ENCODE results near the gene LIPH. TPM values are rescaled to one million over a fixed set of nuclear protein-coding genes. Genes with fewer than 3 reads are reported as not detected.
A peak's percentile ranks its signal among the peaks of the same experiment; 100 is the strongest.

Gene LIPH
- total RNA-seq, 2 donors from 2014 or later: 0.41 to 0.47 TPM

- no peak for DNase-seq (ENCODE audit: low spot score)
- no peak for TF ChIP-seq CTCF (IDR thresholded peaks at IDR 0.05)
These were observed 3.5 kb upstream of the LIPH start for GRCh38 chr3:185555860-185556347.

GRCh38 chr3:185555101-185555501, 2.7 kb upstream of the LIPH start:
- Histone ChIP-seq H3K9me3 (no peaks in the 10 kb centered on the region), H3K27me3 (no peaks in the 10 kb centered on the region), H3K36me3 (no peaks in the 10 kb centered on the region), H3K4me1 (no peaks in the 10 kb centered on the region), H3K4me3 (no peak overlapping the region), H3K27ac (no peak overlapping the region)
- TF ChIP-seq CTCF (IDR thresholded peaks at IDR 0.05): no peak
- no peak for DNase-seq (ENCODE audit: low spot score)

More at GRCh38 chr3:185555860-185556347, 3.5 kb upstream of the LIPH start:
- H3K9me3 ChIP-seq: no peaks in the 10 kb centered on the region
- no peaks in the 10 kb centered on the region for H3K27me3 ChIP-seq
- no peaks in the 10 kb centered on the region for H3K4me1 ChIP-seq
- no peak overlapping the region for H3K4me3 ChIP-seq
- no peak overlapping the region for H3K27ac ChIP-seq
- H3K36me3 ChIP-seq: no peaks in the 10 kb centered on the region

- Histone ChIP-seq H3K9me3 (no peaks in the 10 kb centered on the region), H3K27ac (peak overlapping the region in 1 of 2 donors; percentile 15), H3K4me3 (no peak overlapping the region), H3K27me3 (no peaks in the 10 kb centered on the region), H3K36me3 (no peaks in the 10 kb centered on the region), H3K4me1 (no peaks in the 10 kb centered on the region)
- peak; percentile 52 for DNase-seq (ENCODE audit: low spot score)
- no peak for TF ChIP-seq CTCF (IDR thresholded peaks at IDR 0.05)
These were observed 2.7 kb downstream of the LIPH start for GRCh38 chr3:185549651-185550111.

GRCh38 chr3:185549122-185549521, 3.3 kb downstream of the LIPH start:
- peak; percentile 64 for DNase-seq (ENCODE audit: low spot score)
- H3K36me3 ChIP-seq: no peaks in the 10 kb centered on the region
- no peak for TF ChIP-seq CTCF (IDR thresholded peaks at IDR 0.05)
- H3K9me3 ChIP-seq: no peaks in the 10 kb centered on the region
- H3K4me3 ChIP-seq: no peak overlapping the region
- peak overlapping the region in 1 of 2 donors; percentile 44 for H3K27ac ChIP-seq
- H3K4me1 ChIP-seq: no peaks in the 10 kb centered on the region
- no peaks in the 10 kb centered on the region for H3K27me3 ChIP-seq

GRCh38 chr3:185540695-185541094, 11.7 kb downstream of the LIPH start:
- no peak overlapping the region for H3K4me3 ChIP-seq
- no peaks in the 10 kb centered on the region for H3K27me3 ChIP-seq
- no peak overlapping the region for H3K27ac ChIP-seq
- no peak for DNase-seq (ENCODE audit: low spot score)
- no peak for TF ChIP-seq CTCF (IDR thresholded peaks at IDR 0.05)
- H3K36me3 ChIP-seq: no peaks in the 10 kb centered on the region
- no peaks in the 10 kb centered on the region for H3K9me3 ChIP-seq
- no peaks in the 10 kb centered on the region for H3K4me1 ChIP-seq

- no peaks in the 10 kb centered on the region for H3K4me1 ChIP-seq
- no peak for DNase-seq (ENCODE audit: low spot score)
- no peaks in the 10 kb centered on the region for H3K36me3 ChIP-seq
- no peaks in the 10 kb centered on the region for H3K27me3 ChIP-seq
- no peak for TF ChIP-seq CTCF (IDR thresholded peaks at IDR 0.05)
- H3K27ac ChIP-seq: no peak overlapping the region
- H3K4me3 ChIP-seq: no peak overlapping the region
- no peaks in the 10 kb centered on the region for H3K9me3 ChIP-seq
These were observed 12.5 kb downstream of the LIPH start for GRCh38 chr3:185539934-185540333.

Data from right atrium auricular region (tissue), 2 donors.